ENCODE data around the gene PRDM15.

Gene PRDM15

DNA sequence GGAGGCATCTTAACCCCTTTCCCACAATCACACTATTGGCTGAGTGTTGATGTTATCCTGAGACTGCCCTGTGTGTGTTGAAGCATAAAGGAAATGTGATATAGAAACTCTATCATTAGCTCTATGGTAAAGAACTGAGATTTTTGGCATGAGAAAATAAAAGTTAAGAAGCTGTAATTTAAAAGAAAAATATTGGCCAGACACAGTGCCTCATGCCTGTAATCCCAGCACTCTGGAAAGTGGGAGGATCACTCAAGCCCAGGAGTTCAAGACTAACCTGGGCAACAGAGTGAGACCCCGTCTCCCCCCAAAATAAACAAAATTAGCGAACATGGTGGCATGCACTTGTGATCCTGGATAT lies 98.1 kb downstream of the PRDM15 start:
- Mint-ChIP-seq H3K9me3 (no peaks in the 10 kb centered on the region), H3K36me3 (ENCODE audit: low read depth) (no peaks in the 10 kb centered on the region), H3K4me3 (no peak overlapping the region), H3K27me3 (ENCODE audit: low read depth) (peaks cover 44% of the 10 kb centered on the region), H3K27ac (no peak overlapping the region), H3K4me1 (peaks cover 15% of the 10 kb centered on the region)
- no peak for TF ChIP-seq CTCF (IDR thresholded peaks at IDR 0.05; ENCODE audit: unreplicated experiment in 3 of 3)

DNA sequence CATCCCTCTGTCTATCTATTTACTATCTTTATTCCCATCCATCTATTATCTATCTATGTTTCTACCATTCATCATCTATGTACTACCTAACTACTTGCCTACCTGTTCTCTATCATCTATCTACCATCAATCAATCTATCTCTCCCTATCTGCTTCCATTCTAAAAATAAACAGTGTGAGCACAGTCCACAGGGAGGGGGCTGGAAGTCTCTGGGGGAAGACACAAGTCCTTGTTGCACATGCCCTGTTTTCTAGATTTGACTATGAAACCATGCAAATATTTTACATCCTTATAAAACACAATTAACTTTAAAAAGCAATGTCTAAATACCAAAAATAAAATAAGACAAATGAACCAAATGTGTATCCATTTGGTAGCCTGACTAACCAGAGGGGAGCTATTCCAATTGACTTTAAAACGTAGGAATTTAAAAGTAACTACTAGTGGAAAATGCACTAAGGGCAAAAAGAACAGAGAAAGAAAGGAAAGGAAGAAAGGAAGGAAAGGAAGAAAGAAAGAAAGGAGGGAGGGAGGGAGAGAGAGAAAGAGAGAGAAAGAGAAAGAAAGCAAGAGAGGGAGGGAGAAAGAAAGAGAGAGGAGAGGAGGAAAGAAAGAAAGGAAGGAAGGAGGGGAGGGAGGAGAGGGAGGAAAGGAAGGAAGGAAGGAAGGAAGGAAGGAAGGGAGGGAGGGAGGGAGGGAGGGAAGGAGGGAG lies 98.7 kb downstream of the PRDM15 start:
- Mint-ChIP-seq H3K4me1 (peaks cover 15% of the 10 kb centered on the region), H3K36me3 (ENCODE audit: low read depth) (no peaks in the 10 kb centered on the region), H3K4me3 (no peak overlapping the region), H3K9me3 (no peaks in the 10 kb centered on the region), H3K27me3 (ENCODE audit: low read depth) (peaks cover 46% of the 10 kb centered on the region), H3K27ac (no peak overlapping the region)
- TF ChIP-seq CTCF (IDR thresholded peaks at IDR 0.05; ENCODE audit: unreplicated experiment in 3 of 3): no peak

GRCh38 chr21:41779659-41780058 lies 99.5 kb downstream of the PRDM15 start:
- Mint-ChIP-seq H3K27ac (peak overlapping the region in 1 of 3 experiments; percentile 33), H3K36me3 (ENCODE audit: low read depth) (no peaks in the 10 kb centered on the region), H3K9me3 (no peaks in the 10 kb centered on the region), H3K4me3 (peak overlapping the region in 1 of 3 experiments; percentile 34), H3K4me1 (peaks cover 22% of the 10 kb centered on the region), H3K27me3 (ENCODE audit: low read depth) (peaks cover 49% of the 10 kb centered on the region)
- TF ChIP-seq CTCF (IDR thresholded peaks at IDR 0.05; ENCODE audit: unreplicated experiment in 3 of 3): no peak

GRCh38 chr21:41778930-41779600 lies 100.1 kb downstream of the PRDM15 start:
- Mint-ChIP-seq H3K4me1 (peaks cover 26% of the 10 kb centered on the region), H3K36me3 (ENCODE audit: low read depth) (no peaks in the 10 kb centered on the region), H3K27ac (no peak overlapping the region), H3K27me3 (ENCODE audit: low read depth) (peaks cover 50% of the 10 kb centered on the region), H3K4me3 (no peak overlapping the region), H3K9me3 (no peaks in the 10 kb centered on the region)
- no peak for TF ChIP-seq CTCF (IDR thresholded peaks at IDR 0.05; ENCODE audit: unreplicated experiment in 3 of 3)

GRCh38 chr21:41777951-41778815 lies 101.0 kb downstream of the PRDM15 start:
- H3K27me3 Mint-ChIP-seq (ENCODE audit: low read depth): peaks cover 45% of the 10 kb centered on the region
- no peaks in the 10 kb centered on the region for H3K9me3 Mint-ChIP-seq
- H3K4me3 Mint-ChIP-seq: peak overlapping the region in 2 of 3 experiments; percentile 49 to 55
- H3K27ac Mint-ChIP-seq: peak overlapping the region in 2 of 3 experiments; percentile 16 to 52
- peak; percentile 93 to 95 (median 95) for TF ChIP-seq CTCF (IDR thresholded peaks at IDR 0.05; ENCODE audit: unreplicated experiment in 3 of 3)
- peaks cover 26% of the 10 kb centered on the region for H3K4me1 Mint-ChIP-seq
- no peaks in the 10 kb centered on the region for H3K36me3 Mint-ChIP-seq (ENCODE audit: low read depth)

Data from nephron (organoid).